Measurements from ENCODE around the gene MX1.

DNA sequence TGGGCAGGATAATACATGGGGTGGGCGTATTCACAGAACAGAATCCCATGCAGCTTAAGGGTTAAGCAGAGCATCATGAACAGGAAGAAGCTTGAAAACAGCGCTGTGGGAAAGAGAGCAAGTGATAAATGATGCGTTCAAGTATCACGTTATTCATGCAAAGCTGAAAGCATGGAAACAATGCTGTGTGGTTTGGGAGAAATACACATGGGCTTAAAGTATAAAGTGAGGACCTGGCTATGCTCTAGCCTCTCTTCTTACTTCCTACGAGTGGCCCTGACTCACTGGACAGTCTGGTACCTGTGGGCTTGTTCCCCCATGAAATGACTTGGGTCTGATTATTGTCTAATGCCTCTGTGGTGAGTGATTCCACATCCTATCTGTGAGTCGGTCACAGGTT is 56.3 kb downstream of the MX1 start:
- TF ChIP-seq, protein P1, sequence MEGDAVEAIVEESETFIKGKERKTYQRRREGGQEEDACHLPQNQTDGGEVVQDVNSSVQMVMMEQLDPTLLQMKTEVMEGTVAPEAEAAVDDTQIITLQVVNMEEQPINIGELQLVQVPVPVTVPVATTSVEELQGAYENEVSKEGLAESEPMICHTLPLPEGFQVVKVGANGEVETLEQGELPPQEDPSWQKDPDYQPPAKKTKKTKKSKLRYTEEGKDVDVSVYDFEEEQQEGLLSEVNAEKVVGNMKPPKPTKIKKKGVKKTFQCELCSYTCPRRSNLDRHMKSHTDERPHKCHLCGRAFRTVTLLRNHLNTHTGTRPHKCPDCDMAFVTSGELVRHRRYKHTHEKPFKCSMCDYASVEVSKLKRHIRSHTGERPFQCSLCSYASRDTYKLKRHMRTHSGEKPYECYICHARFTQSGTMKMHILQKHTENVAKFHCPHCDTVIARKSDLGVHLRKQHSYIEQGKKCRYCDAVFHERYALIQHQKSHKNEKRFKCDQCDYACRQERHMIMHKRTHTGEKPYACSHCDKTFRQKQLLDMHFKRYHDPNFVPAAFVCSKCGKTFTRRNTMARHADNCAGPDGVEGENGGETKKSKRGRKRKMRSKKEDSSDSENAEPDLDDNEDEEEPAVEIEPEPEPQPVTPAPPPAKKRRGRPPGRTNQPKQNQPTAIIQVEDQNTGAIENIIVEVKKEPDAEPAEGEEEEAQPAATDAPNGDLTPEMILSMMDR (IDR thresholded peaks at IDR 0.05; ENCODE audit: insufficient read depth, low read length): no peak
- TF ChIP-seq, protein P2, sequence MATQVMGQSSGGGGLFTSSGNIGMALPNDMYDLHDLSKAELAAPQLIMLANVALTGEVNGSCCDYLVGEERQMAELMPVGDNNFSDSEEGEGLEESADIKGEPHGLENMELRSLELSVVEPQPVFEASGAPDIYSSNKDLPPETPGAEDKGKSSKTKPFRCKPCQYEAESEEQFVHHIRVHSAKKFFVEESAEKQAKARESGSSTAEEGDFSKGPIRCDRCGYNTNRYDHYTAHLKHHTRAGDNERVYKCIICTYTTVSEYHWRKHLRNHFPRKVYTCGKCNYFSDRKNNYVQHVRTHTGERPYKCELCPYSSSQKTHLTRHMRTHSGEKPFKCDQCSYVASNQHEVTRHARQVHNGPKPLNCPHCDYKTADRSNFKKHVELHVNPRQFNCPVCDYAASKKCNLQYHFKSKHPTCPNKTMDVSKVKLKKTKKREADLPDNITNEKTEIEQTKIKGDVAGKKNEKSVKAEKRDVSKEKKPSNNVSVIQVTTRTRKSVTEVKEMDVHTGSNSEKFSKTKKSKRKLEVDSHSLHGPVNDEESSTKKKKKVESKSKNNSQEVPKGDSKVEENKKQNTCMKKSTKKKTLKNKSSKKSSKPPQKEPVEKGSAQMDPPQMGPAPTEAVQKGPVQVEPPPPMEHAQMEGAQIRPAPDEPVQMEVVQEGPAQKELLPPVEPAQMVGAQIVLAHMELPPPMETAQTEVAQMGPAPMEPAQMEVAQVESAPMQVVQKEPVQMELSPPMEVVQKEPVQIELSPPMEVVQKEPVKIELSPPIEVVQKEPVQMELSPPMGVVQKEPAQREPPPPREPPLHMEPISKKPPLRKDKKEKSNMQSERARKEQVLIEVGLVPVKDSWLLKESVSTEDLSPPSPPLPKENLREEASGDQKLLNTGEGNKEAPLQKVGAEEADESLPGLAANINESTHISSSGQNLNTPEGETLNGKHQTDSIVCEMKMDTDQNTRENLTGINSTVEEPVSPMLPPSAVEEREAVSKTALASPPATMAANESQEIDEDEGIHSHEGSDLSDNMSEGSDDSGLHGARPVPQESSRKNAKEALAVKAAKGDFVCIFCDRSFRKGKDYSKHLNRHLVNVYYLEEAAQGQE (IDR thresholded peaks at IDR 0.05; ENCODE audit: insufficient replicate concordance, low read depth): no peak
- TF ChIP-seq POLR2AphosphoS5 (IDR thresholded peaks at IDR 0.05; ENCODE audit: low read depth): no peak
